Trophoblast cell (in vitro differentiated cells and primary cell): ENCODE data around the gene DGKZ. TPM values are rescaled to one million over a fixed set of nuclear protein-coding genes. Genes with fewer than 3 reads are reported as not detected.

Source experiments
- DNase-seq, 2 donors: peaks; one replicate each; pipeline ENCODE4 v3.0.0-alpha.2; 2016
- H2AFZ ChIP-seq: 2 replicates; pipeline ENCODE4 v1.6.1; 2013; ENCODE audit warnings: low read length, moderate library complexity, mild to moderate bottlenecking; ENCODE audit not compliant: insufficient read depth, poor library complexity
- H2AK5ac ChIP-seq: 2 replicates; pipeline ENCODE4 v1.6.1; 2013; ENCODE audit warnings: mild to moderate bottlenecking, low read length
- H2BK120ac ChIP-seq: 2 replicates; pipeline ENCODE4 v1.6.1; 2013; ENCODE audit warnings: low read length, mild to moderate bottlenecking, moderate library complexity; ENCODE audit not compliant: insufficient read depth, poor library complexity
- H2BK12ac ChIP-seq: 2 replicates; pipeline ENCODE4 v1.6.1; 2013; ENCODE audit warnings: mild to moderate bottlenecking, low read length, moderate library complexity
- H2BK5ac ChIP-seq: 2 replicates; pipeline ENCODE4 v1.6.1; 2013; ENCODE audit warnings: low read length, low read depth, moderate library complexity, mild to moderate bottlenecking; ENCODE audit not compliant: poor library complexity
- H3K14ac ChIP-seq: 2 replicates; pipeline ENCODE4 v1.6.1; 2013; ENCODE audit warnings: mild to moderate bottlenecking, low read length
- H3K18ac ChIP-seq: 2 replicates; pipeline ENCODE4 v1.6.1; 2013; ENCODE audit warnings: mild to moderate bottlenecking, low read length
- H3K23ac ChIP-seq: 2 replicates; pipeline ENCODE4 v1.6.1; 2013; ENCODE audit warnings: low read length
- H3K27ac ChIP-seq: 2 replicates; pipeline ENCODE4 v1.5.1; 2013; ENCODE audit warnings: low read depth, mild to moderate bottlenecking, inconsistent platforms, low read length, moderate library complexity
- H3K27me3 ChIP-seq: 2 replicates; pipeline ENCODE4 v1.6.1; 2013; ENCODE audit warnings: inconsistent platforms, mild to moderate bottlenecking, low read length, moderate library complexity; ENCODE audit not compliant: insufficient read depth
- H3K36me3 ChIP-seq, 2 experiments: 1 replicate in 1 of 2; 2 replicates in 1 of 2; pipeline ENCODE4 v1.6.1; 2013; ENCODE audit warnings: low read length in 2 of 2, mild to moderate bottlenecking in 2 of 2, moderate library complexity in 1 of 2; ENCODE audit not compliant: insufficient read depth in 2 of 2, control insufficient read depth in 1 of 2
- H3K4ac ChIP-seq: 2 replicates; pipeline ENCODE4 v1.6.1; 2013; ENCODE audit warnings: low read depth, mild to moderate bottlenecking, low read length, moderate library complexity
- H3K4me1 ChIP-seq, 2 experiments: 1 replicate in 1 of 2; 2 replicates in 1 of 2; pipeline ENCODE4 v1.6.1; 2013; ENCODE audit warnings: low read length in 2 of 2, mild to moderate bottlenecking in 2 of 2, moderate library complexity in 1 of 2; ENCODE audit not compliant: insufficient read depth in 2 of 2, control insufficient read depth in 1 of 2
- H3K4me2 ChIP-seq: 2 replicates; pipeline ENCODE4 v1.6.1; 2013; ENCODE audit warnings: inconsistent platforms, mild to moderate bottlenecking, low read length, moderate library complexity
- H3K4me3 ChIP-seq: 2 replicates; pipeline ENCODE4 v1.5.1; 2013; ENCODE audit warnings: mild to moderate bottlenecking, low read depth, low read length, inconsistent platforms
- H3K79me1 ChIP-seq: one replicate; pipeline ENCODE4 v1.6.1; 2013; ENCODE audit warnings: low read length
- H3K79me2 ChIP-seq: 2 replicates; pipeline ENCODE4 v1.6.1; 2013; ENCODE audit warnings: low read length, mild to moderate bottlenecking; ENCODE audit not compliant: control insufficient read depth, insufficient read depth, poor library complexity
- H3K9ac ChIP-seq: 2 replicates; pipeline ENCODE4 v1.6.1; 2013; ENCODE audit warnings: mild to moderate bottlenecking, low read length
- H3K9me3 ChIP-seq: 2 replicates; pipeline ENCODE4 v1.6.1; 2013; ENCODE audit warnings: low read depth, mild to moderate bottlenecking, control low read depth, inconsistent platforms, low read length; ENCODE audit not compliant: insufficient read depth
- H4K12ac ChIP-seq: 2 replicates; pipeline ENCODE4 v1.6.1; 2013; ENCODE audit warnings: low read depth, mild to moderate bottlenecking, low read length, moderate library complexity
- H4K8ac ChIP-seq: 2 replicates; pipeline ENCODE4 v1.6.1; 2013; ENCODE audit warnings: low read depth, mild to moderate bottlenecking, low read length, moderate library complexity
- H4K91ac ChIP-seq: one replicate; pipeline ENCODE4 v1.6.1; 2013; ENCODE audit warnings: low read depth, mild to moderate bottlenecking, low read length, moderate library complexity
- WGBS: extraction: QIAGEN DNeasy Blood & Tissue Kit; methylation state at CpG from one replicate; pipeline ENCODE4 v1.1.7; 2013; ENCODE audit warnings: missing lambda C conversion rate; ENCODE audit not compliant: insufficient read length, insufficient coverage; ENCODE audit errors: extremely low coverage; 5-methylcytosine and 5-hydroxymethylcytosine counted together
- polyA plus RNA-seq: library from polyadenylated mRNA; stranded (reverse); fragments of 200-250 nt; gene quantifications from 2 replicates; pipeline ENCODE4 v1.2.3, GENCODE V29; 2013

The DGKZ gene
- polyA plus RNA-seq: 79.6 and 80.8 TPM in 2 replicates

- Histone ChIP-seq H4K91ac (peak within 1 kb of the TSS; percentile 67), H4K8ac (peak within 1 kb of the TSS; percentile 67), H3K14ac (peak within 1 kb of the TSS; percentile 97), H3K27ac (no peak within 1 kb of the TSS), H3K4me2 (peak within 1 kb of the TSS; percentile 88), H2BK5ac (peak within 1 kb of the TSS; percentile 29), H2AFZ (peak within 1 kb of the TSS; percentile 73), H3K4me1 (peaks cover 38 to 43% of the 10 kb centered on the region in 2 experiments), H3K4ac (peak within 1 kb of the TSS; percentile 99), H4K12ac (peak within 1 kb of the TSS; percentile 72), H3K4me3 (peak within 1 kb of the TSS; percentile 92), H3K23ac (no peak within 1 kb of the TSS), H3K9ac (peak within 1 kb of the TSS; percentile 83), H3K79me1 (peaks cover 24% of the 10 kb centered on the region), H3K18ac (peak within 1 kb of the TSS; percentile 91), H2BK12ac (peak within 1 kb of the TSS; percentile 24), H3K9me3 (peaks cover 2% of the 10 kb centered on the region), H3K79me2 (peaks cover 20% of the 10 kb centered on the region), H2AK5ac (peak within 1 kb of the TSS; percentile 93), H3K36me3 (peaks cover 0 to 2% of the 10 kb centered on the region in 2 experiments), H2BK120ac (peak within 1 kb of the TSS; percentile 70), H3K27me3 (no peaks in the 10 kb centered on the region)
- WGBS: no CpG with 5 or more reads among the region's 80 CpGs
- DNase-seq: peak; percentile 79 to 93
These were observed at the start of gene DGKZ for GRCh38 chr11:46346886-46347636. DGKZ (plus strand) TSS chr11:46347463; CDS start chr11:46347660, 197 bp downstream.

GRCh38 chr11:46298699-46299433, 48.4 kb upstream of the DGKZ start:
- no peak overlapping the region for H2BK120ac ChIP-seq
- no peak overlapping the region for H3K4ac ChIP-seq
- no peak overlapping the region for H2AK5ac ChIP-seq
- H3K79me2 ChIP-seq: peaks cover 10% of the 10 kb centered on the region
- H3K4me1 ChIP-seq: peaks cover 30 to 31% of the 10 kb centered on the region in 2 experiments
- H3K14ac ChIP-seq: no peak overlapping the region
- no peak overlapping the region for H3K27ac ChIP-seq
- no peak overlapping the region for H2AFZ ChIP-seq
- H4K12ac ChIP-seq: no peak overlapping the region
- H3K79me1 ChIP-seq: peaks cover 30% of the 10 kb centered on the region
- H2BK12ac ChIP-seq: no peak overlapping the region
- H3K36me3 ChIP-seq: peaks cover 8 to 11% of the 10 kb centered on the region in 2 experiments
- H3K9ac ChIP-seq: no peak overlapping the region
- H3K4me3 ChIP-seq: no peak overlapping the region
- peaks cover 2% of the 10 kb centered on the region for H3K9me3 ChIP-seq
- no peak overlapping the region for H2BK5ac ChIP-seq
- H3K18ac ChIP-seq: no peak overlapping the region
- no peak overlapping the region for H3K4me2 ChIP-seq
- peak in 1 of 2 donors; percentile 49 for DNase-seq
- H3K23ac ChIP-seq: no peak overlapping the region
- H4K8ac ChIP-seq: no peak overlapping the region
- WGBS: no CpG with 5 or more reads among the region's 8 CpGs
- no peaks in the 10 kb centered on the region for H3K27me3 ChIP-seq
- H4K91ac ChIP-seq: no peak overlapping the region

GRCh38 chr11:46299451-46299961, 47.8 kb upstream of the DGKZ start:
- Histone ChIP-seq H2BK120ac (no peak overlapping the region), H3K79me2 (peaks cover 10% of the 10 kb centered on the region), H2BK5ac (no peak overlapping the region), H4K91ac (no peak overlapping the region), H3K18ac (no peak overlapping the region), H3K4me2 (no peak overlapping the region), H2BK12ac (no peak overlapping the region), H3K4me1 (peaks cover 23 to 24% of the 10 kb centered on the region in 2 experiments), H3K23ac (no peak overlapping the region), H3K79me1 (peaks cover 23% of the 10 kb centered on the region), H4K12ac (no peak overlapping the region), H3K4me3 (no peak overlapping the region), H3K36me3 (peaks cover 8 to 11% of the 10 kb centered on the region in 2 experiments), H4K8ac (no peak overlapping the region), H3K14ac (no peak overlapping the region), H3K27ac (no peak overlapping the region), H2AK5ac (no peak overlapping the region), H3K9ac (no peak overlapping the region), H3K4ac (no peak overlapping the region), H2AFZ (no peak overlapping the region), H3K27me3 (no peaks in the 10 kb centered on the region), H3K9me3 (peaks cover 2% of the 10 kb centered on the region)
- DNase-seq: no peak
- WGBS: no CpG with 5 or more reads among the region's 5 CpGs

- H3K14ac ChIP-seq: no peak overlapping the region
- H3K36me3 ChIP-seq: peaks cover 8 to 11% of the 10 kb centered on the region in 2 experiments
- H3K9me3 ChIP-seq: peaks cover 2% of the 10 kb centered on the region
- H3K18ac ChIP-seq: no peak overlapping the region
- no peak overlapping the region for H3K27ac ChIP-seq
- H3K27me3 ChIP-seq: no peaks in the 10 kb centered on the region
- no peak overlapping the region for H3K4me3 ChIP-seq
- H3K4me2 ChIP-seq: no peak overlapping the region
- H2AK5ac ChIP-seq: no peak overlapping the region
- H2BK12ac ChIP-seq: no peak overlapping the region
- no peak overlapping the region for H4K8ac ChIP-seq
- WGBS: no CpG with 5 or more reads among the region's 7 CpGs
- no peak overlapping the region for H4K12ac ChIP-seq
- no peak overlapping the region for H2AFZ ChIP-seq
- H3K9ac ChIP-seq: no peak overlapping the region
- no peak for DNase-seq
- H3K79me1 ChIP-seq: peaks cover 17% of the 10 kb centered on the region
- no peak overlapping the region for H4K91ac ChIP-seq
- H2BK5ac ChIP-seq: no peak overlapping the region
- no peak overlapping the region for H3K4ac ChIP-seq
- peaks cover 6% of the 10 kb centered on the region for H3K79me2 ChIP-seq
- no peak overlapping the region for H2BK120ac ChIP-seq
- peaks cover 17 to 18% of the 10 kb centered on the region in 2 experiments for H3K4me1 ChIP-seq
- H3K23ac ChIP-seq: no peak overlapping the region
These were observed 47.0 kb upstream of the DGKZ start for GRCh38 chr11:46300270-46300669.
